WTC11 (cell line): Measurements from ENCODE around the gene KCTD16. TPM values are rescaled to one million over a fixed set of nuclear protein-coding genes. Genes with fewer than 3 reads are reported as not detected.
A peak's percentile ranks its signal among the peaks of the same experiment; 100 is the strongest.

ENCODE experiments used
- ATAC-seq: fragments of 200-7000 bp; cut with Tn5 transposase; 2 replicates; pipeline ENCODE4 v1.10.0; 2021; ENCODE audit warnings: mild to moderate bottlenecking, moderate library complexity
- CTCF ChIA-PET: fragments of 300-600 bp; sonication (Branson Sonifier 250); formaldehyde crosslinking; loops from one replicate; lab custom pipeline; 2021; ENCODE audit warnings: antibody characterized with exemption; lab: Charles Lee
- POLR2A ChIA-PET: fragments of 350-600 bp; sonication (Branson Sonifier 250); formaldehyde crosslinking; loops from one replicate; lab custom pipeline; 2021; ENCODE audit warnings: antibody characterized with exemption; lab: Charles Lee
- DNase-seq: peaks from one replicate; pipeline ENCODE4 v3.0.0; 2021; ENCODE audit warnings: low spot score
- H3K27ac Mint-ChIP-seq: 2 replicates; pipeline ENCODE4 v1.8.0; 2021; ENCODE audit warnings: mixed read lengths
- H3K27me3 Mint-ChIP-seq: 2 replicates; pipeline ENCODE4 v1.8.0; 2021; ENCODE audit warnings: low read depth, mild to moderate bottlenecking, moderate library complexity, mixed read lengths
- H3K36me3 Mint-ChIP-seq: 2 replicates; pipeline ENCODE4 v1.8.0; 2021; ENCODE audit warnings: mixed read lengths
- H3K4me1 Mint-ChIP-seq: 2 replicates; pipeline ENCODE4 v1.8.0; 2022; ENCODE audit warnings: mixed read lengths
- H3K4me3 Mint-ChIP-seq: 2 replicates; pipeline ENCODE4 v1.8.0; 2021; ENCODE audit warnings: mild to moderate bottlenecking, moderate library complexity, mixed read lengths
- H3K9me3 Mint-ChIP-seq: 2 replicates; pipeline ENCODE4 v1.8.0; 2021; ENCODE audit warnings: mixed read lengths
- ATF3 ChIP-seq: sonication (generic); formaldehyde crosslinking; conservative IDR thresholded peaks from 2 replicates; pipeline ENCODE4 v1.8.1; 2022; ENCODE audit warnings: mild to moderate bottlenecking, missing genetic modification reagents
- ERG ChIP-seq: fragments of 250-450 bp; sonication (Bioruptor Pico); IDR thresholded peaks from 2 replicates; pipeline ENCODE4 v1.8.0; 2021; ENCODE audit warnings: mild to moderate bottlenecking
- ESRRA ChIP-seq: sonication (generic); formaldehyde crosslinking; IDR thresholded peaks from 2 replicates; pipeline ENCODE4 v1.8.1; 2022; ENCODE audit warnings: mild to moderate bottlenecking, missing genetic modification reagents, borderline replicate concordance
- FOXP4 ChIP-seq: sonication (generic); formaldehyde crosslinking; IDR thresholded peaks from 2 replicates; pipeline ENCODE4 v1.8.0; 2022; ENCODE audit warnings: mild to moderate bottlenecking, missing genetic modification reagents
- IRF1 ChIP-seq: sonication (generic); formaldehyde crosslinking; IDR thresholded peaks from 2 replicates; pipeline ENCODE4 v1.8.0; 2023; ENCODE audit warnings: missing genetic modification reagents
- MLX ChIP-seq: sonication (generic); formaldehyde crosslinking; IDR thresholded peaks from 2 replicates; pipeline ENCODE4 v1.8.1; 2023; ENCODE audit warnings: mild to moderate bottlenecking, missing genetic modification reagents, moderate library complexity
- NR1H2 ChIP-seq: sonication (generic); formaldehyde crosslinking; IDR thresholded peaks from 2 replicates; pipeline ENCODE4 v1.9.0; 2021; ENCODE audit warnings: mild to moderate bottlenecking, moderate library complexity, missing genetic modification reagents
- NR2C2 ChIP-seq: sonication (generic); formaldehyde crosslinking; IDR thresholded peaks from 2 replicates; pipeline ENCODE4 v1.8.0; 2022; ENCODE audit warnings: mild to moderate bottlenecking, missing genetic modification reagents
- SMAD3 ChIP-seq: sonication (generic); formaldehyde crosslinking; IDR thresholded peaks from 2 replicates; pipeline ENCODE4 v1.8.0; 2022; ENCODE audit warnings: missing genetic modification reagents, mild to moderate bottlenecking, borderline replicate concordance
- TP53 ChIP-seq: sonication (generic); formaldehyde crosslinking; IDR thresholded peaks from 2 replicates; pipeline ENCODE4 v1.8.1; 2023; ENCODE audit warnings: mild to moderate bottlenecking, missing genetic modification reagents
- ZBTB43 ChIP-seq: sonication (generic); formaldehyde crosslinking; IDR thresholded peaks from 2 replicates; pipeline ENCODE4 v1.8.1; 2023; ENCODE audit warnings: mild to moderate bottlenecking, missing genetic modification reagents
- ZNF219 ChIP-seq: sonication (generic); formaldehyde crosslinking; IDR thresholded peaks from 2 replicates; pipeline ENCODE4 v1.8.0; 2023; ENCODE audit warnings: missing genetic modification reagents, mild to moderate bottlenecking, borderline replicate concordance
- ZNF425 ChIP-seq: fragments of 250-450 bp; sonication (Bioruptor Pico); conservative IDR thresholded peaks from 2 replicates; pipeline ENCODE4 v1.9.0; 2021; ENCODE audit warnings: mild to moderate bottlenecking
- total RNA-seq: library from RNA; stranded (reverse); gene quantifications from 3 replicates; pipeline ENCODE4 v1.2.3, GENCODE V29; 2021

Gene KCTD16
- total RNA-seq, 1 experiment from 2014 or later, result 0.20 TPM

GRCh38 chr5:144284036-144284435 lies 113.4 kb downstream of the KCTD16 start:
- H3K9me3 Mint-ChIP-seq, result peaks cover 6% of the 10 kb centered on the region
- DNase-seq (no peak), ATAC-seq (no peak)
- CTCF ChIA-PET, result no interaction called here
- no peaks in the 10 kb centered on the region for H3K36me3 Mint-ChIP-seq
- no peak overlapping the region for H3K4me3 Mint-ChIP-seq
- TF ChIP-seq FOXP4 (CRISPR knock-in tag) (no peak), NR1H2 (CRISPR knock-in tag) (no peak), ESRRA (CRISPR knock-in tag) (no peak), SMAD3 (CRISPR knock-in tag) (no peak), MLX (CRISPR knock-in tag) (no peak), ZBTB43 (no peak)
- POLR2A ChIA-PET, result no interaction called here
- no peaks in the 10 kb centered on the region for H3K27me3 Mint-ChIP-seq
- H3K4me1 Mint-ChIP-seq, result peaks cover 26% of the 10 kb centered on the region
- H3K27ac Mint-ChIP-seq, result peak overlapping the region; percentile 47

- CTCF ChIA-PET, result interaction anchor here (1.2 kb wide), 1 partner anchor 81 kb away, joined by 3 read pairs; no protein-coding TSS in a partner anchor
- Mint-ChIP-seq H3K9me3 (no peaks in the 10 kb centered on the region), H3K36me3 (no peaks in the 10 kb centered on the region)
Measured at GRCh38 chr5:144284931-144285502, 114.3 kb downstream of the KCTD16 start.

GRCh38 chr5:144289277-144289676 lies 118.6 kb downstream of the KCTD16 start:
- no peaks in the 10 kb centered on the region for H3K36me3 Mint-ChIP-seq
- no peak for TF ChIP-seq ZNF425 (CRISPR knock-in tag)
- TF ChIP-seq TP53 (CRISPR knock-in tag), result no peak
- TF ChIP-seq IRF1 (CRISPR knock-in tag), result no peak
- TF ChIP-seq, all 79 proteins: peak for 0
- Mint-ChIP-seq H3K9me3 (no peaks in the 10 kb centered on the region), H3K4me3 (no peak overlapping the region), H3K4me1 (peaks cover 32% of the 10 kb centered on the region), H3K27me3 (no peaks in the 10 kb centered on the region), H3K27ac (no peak overlapping the region)
- no peak for DNase-seq
- POLR2A ChIA-PET, result interaction anchor here (0.5 kb wide), 1 partner anchor 29 kb away, joined by 4 read pairs; no protein-coding TSS in a partner anchor
- ATAC-seq, result no peak
- CTCF ChIA-PET, result no interaction called here

More at GRCh38 chr5:144284931-144285502, 114.3 kb downstream of the KCTD16 start:
- ATAC-seq, result no peak
- POLR2A ChIA-PET, result no interaction called here
- DNase-seq, result no peak
- Mint-ChIP-seq H3K27me3 (no peaks in the 10 kb centered on the region), H3K27ac (no peak overlapping the region)
- TF ChIP-seq ATF3 (CRISPR knock-in tag) (no peak), ERG (CRISPR knock-in tag) (no peak), ZNF219 (no peak), NR2C2 (CRISPR knock-in tag) (no peak)
- TF ChIP-seq, all 79 proteins: peak for 0
- no peak overlapping the region for H3K4me3 Mint-ChIP-seq
- peaks cover 26% of the 10 kb centered on the region for H3K4me1 Mint-ChIP-seq
